KOPT-K1 (cell line): ENCODE measurements around the gene DPP10.

Source experiments
- H3K27ac ChIP-seq: fragments of 200-600 bp; sonication (generic); 2 replicates; pipeline ENCODE4 v1.5.1; 2016; ENCODE audit warnings: antibody characterized with exemption, mild to moderate bottlenecking, low read depth, low read length; ENCODE audit not compliant: poor library complexity, severe bottlenecking
- H3K36me3 ChIP-seq: fragments of 200-600 bp; sonication (generic); 2 replicates; pipeline ENCODE4 v1.5.1; 2017; ENCODE audit warnings: antibody characterized with exemption, mild to moderate bottlenecking, low read length, moderate library complexity; ENCODE audit not compliant: insufficient read depth
- H3K9me3 ChIP-seq: fragments of 200-600 bp; sonication (generic); 2 replicates; pipeline ENCODE4 v1.5.1; 2017; ENCODE audit warnings: antibody characterized with exemption, low read length, mild to moderate bottlenecking; ENCODE audit not compliant: insufficient read depth, poor library complexity, severe bottlenecking

DPP10 gene

GRCh38 chr2:114534116-114535084 is 92.0 kb downstream of the DPP10 start:
- H3K36me3 ChIP-seq: no peaks in the 10 kb centered on the region
- H3K27ac ChIP-seq: no peak overlapping the region

GRCh38 chr2:114537777-114538176 is 95.3 kb downstream of the DPP10 start:
- Histone ChIP-seq H3K27ac (no peak overlapping the region), H3K36me3 (no peaks in the 10 kb centered on the region), H3K9me3 (no peaks in the 10 kb centered on the region)

More at GRCh38 chr2:114534116-114535084, 92.0 kb downstream of the DPP10 start:
- no peaks in the 10 kb centered on the region for H3K9me3 ChIP-seq

- Histone ChIP-seq H3K36me3 (no peaks in the 10 kb centered on the region), H3K27ac (no peak overlapping the region), H3K9me3 (no peaks in the 10 kb centered on the region)
Observed at GRCh38 chr2:114542695-114543094, 100.3 kb downstream of the DPP10 start.

- Histone ChIP-seq H3K27ac (no peak overlapping the region), H3K36me3 (no peaks in the 10 kb centered on the region), H3K9me3 (no peaks in the 10 kb centered on the region)
Observed at GRCh38 chr2:114543236-114543766, 100.9 kb downstream of the DPP10 start.

DNA sequence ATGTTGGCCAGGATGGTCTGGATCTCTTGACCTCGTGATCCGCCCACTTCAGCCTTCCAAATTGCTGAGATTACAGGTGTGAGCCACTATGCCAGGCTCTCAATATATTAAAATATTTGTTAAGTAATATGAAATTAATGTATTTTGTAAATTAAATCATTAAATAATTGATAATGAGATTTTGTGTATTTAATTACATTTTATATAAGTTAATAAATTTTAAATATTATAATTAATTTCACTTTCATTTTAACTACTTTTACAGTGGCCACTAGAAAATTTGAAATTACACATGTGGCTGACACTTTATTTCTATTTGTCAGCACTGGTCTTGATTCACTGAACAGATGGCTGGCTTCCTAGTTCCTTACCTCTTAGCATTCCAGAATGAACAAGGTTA is 102.6 kb downstream of the DPP10 start:
- H3K27ac ChIP-seq: no peak overlapping the region
- no peaks in the 10 kb centered on the region for H3K9me3 ChIP-seq
- H3K36me3 ChIP-seq: no peaks in the 10 kb centered on the region

GRCh38 chr2:114546531-114546930 is 104.1 kb downstream of the DPP10 start:
- Histone ChIP-seq H3K36me3 (no peaks in the 10 kb centered on the region), H3K9me3 (no peaks in the 10 kb centered on the region), H3K27ac (no peak overlapping the region)

DNA sequence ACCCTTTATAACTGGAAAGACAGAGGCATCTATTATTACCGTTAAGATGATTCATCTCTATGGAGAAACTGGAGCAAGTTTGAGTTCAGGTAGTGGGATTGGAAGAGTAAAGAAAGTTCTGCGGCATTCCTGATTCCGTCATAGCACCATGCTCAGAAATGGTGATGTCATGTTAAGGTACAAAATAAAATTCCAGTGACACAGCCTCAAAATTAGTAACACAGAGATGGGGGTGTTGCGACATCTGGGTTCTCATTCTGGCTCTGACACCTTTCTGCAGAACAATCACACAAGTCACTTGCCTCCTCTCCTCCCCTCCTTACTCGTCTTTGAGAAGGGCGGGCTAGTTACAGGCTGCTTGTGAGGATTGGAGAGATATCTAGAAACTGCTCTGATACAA is 105.7 kb downstream of the DPP10 start:
- H3K9me3 ChIP-seq: no peaks in the 10 kb centered on the region
- no peaks in the 10 kb centered on the region for H3K36me3 ChIP-seq
- H3K27ac ChIP-seq: no peak overlapping the region

GRCh38 chr2:114550364-114550763 is 107.9 kb downstream of the DPP10 start:
- Histone ChIP-seq H3K9me3 (no peaks in the 10 kb centered on the region), H3K27ac (no peak overlapping the region), H3K36me3 (no peaks in the 10 kb centered on the region)

- Histone ChIP-seq H3K27ac (no peak overlapping the region), H3K36me3 (no peaks in the 10 kb centered on the region), H3K9me3 (no peaks in the 10 kb centered on the region)
Observed at GRCh38 chr2:114550895-114551793, 108.7 kb downstream of the DPP10 start.

DNA sequence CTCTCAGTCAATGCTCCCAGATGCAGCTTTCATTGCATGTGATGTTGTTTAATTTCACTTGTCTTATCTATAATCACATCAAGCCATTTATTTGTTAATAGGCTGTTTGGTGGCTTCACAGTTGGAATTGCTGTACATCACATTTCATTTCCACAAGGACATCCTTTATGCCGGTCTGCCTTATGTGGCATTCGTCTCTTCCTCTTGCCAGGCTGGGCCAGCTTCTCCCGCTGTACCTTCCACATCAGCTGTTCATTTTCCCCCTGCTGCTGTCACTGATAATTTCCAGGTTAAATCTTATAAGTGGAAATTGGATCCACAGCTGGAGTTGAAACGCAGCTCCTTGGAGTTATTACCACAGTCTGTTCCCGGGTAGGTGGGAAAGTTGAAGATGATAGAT is 110.6 kb downstream of the DPP10 start:
- H3K9me3 ChIP-seq: no peaks in the 10 kb centered on the region
- no peaks in the 10 kb centered on the region for H3K36me3 ChIP-seq
- no peak overlapping the region for H3K27ac ChIP-seq

GRCh38 chr2:114569166-114569565 is 126.7 kb downstream of the DPP10 start:
- H3K36me3 ChIP-seq: no peaks in the 10 kb centered on the region
- no peaks in the 10 kb centered on the region for H3K9me3 ChIP-seq
- no peak overlapping the region for H3K27ac ChIP-seq

DNA sequence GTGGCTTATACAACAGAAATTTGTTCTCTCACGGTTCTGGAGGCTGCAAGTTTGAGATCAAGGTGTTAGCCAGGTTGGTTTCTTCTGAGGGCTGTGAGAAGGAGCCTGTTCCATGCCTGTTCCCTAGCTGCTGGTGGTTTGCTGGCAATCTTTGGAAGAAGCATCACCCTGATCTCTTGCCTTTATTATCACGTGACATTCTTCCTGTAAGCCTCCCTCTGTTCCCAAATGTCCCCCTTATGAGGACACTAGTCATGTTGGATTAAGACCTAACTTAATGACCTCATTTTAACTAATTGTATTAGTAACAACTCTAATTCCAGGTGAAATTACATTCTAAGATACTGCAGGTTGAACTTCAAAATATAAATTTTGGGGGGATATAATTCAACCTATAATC is 135.2 kb downstream of the DPP10 start:
- Histone ChIP-seq H3K27ac (no peak overlapping the region), H3K36me3 (no peaks in the 10 kb centered on the region), H3K9me3 (no peaks in the 10 kb centered on the region)

DNA sequence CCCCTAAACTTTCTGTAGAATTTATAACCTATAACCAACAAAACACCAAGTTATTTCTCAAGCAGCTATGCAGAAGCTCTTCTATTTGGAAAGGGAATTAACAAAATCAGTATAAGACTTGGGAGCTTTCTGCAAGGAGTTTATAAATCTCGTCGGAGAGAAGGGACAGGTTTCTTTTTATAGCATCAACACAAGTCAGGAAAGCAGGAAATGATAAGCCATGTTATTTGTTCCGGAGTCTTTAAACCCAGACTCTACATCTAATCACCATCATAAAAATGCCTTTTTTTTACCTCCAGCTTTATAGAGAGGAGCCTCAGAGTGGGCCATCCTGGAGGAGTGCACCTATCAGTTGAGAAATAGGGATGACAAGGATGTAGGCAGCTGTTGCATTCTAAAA is 137.1 kb downstream of the DPP10 start:
- Histone ChIP-seq H3K27ac (no peak overlapping the region), H3K9me3 (no peaks in the 10 kb centered on the region), H3K36me3 (no peaks in the 10 kb centered on the region)

DNA sequence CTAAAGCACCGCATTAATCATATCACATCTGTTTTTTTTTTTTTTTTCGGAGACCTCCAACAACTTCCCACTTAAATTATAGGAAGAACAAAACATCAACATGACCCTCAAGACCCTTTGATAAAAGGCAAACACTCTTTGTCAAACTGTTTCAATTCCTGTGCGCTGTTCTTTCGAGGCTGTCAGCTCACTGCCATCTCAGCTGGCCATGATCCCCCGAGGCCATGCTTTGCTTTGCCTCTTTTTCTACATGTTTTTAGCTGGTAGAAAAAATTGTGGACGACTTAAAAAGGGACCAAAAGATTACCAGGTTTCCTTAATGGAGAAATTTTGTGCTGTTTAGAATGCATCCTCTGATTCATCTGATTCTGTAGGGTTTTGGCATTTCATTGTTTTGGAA is 138.2 kb downstream of the DPP10 start:
- Histone ChIP-seq H3K27ac (no peak overlapping the region), H3K36me3 (no peaks in the 10 kb centered on the region), H3K9me3 (no peaks in the 10 kb centered on the region)

GRCh38 chr2:114598329-114598728 is 155.9 kb downstream of the DPP10 start:
- Histone ChIP-seq H3K9me3 (no peaks in the 10 kb centered on the region), H3K36me3 (no peaks in the 10 kb centered on the region), H3K27ac (no peak overlapping the region)
